ENCODE measurements around the gene SPATA31E1.
"Not testable (repeated sequence)": the region's sequence is repeated elsewhere in the genome, so short reads cannot be mapped to it uniquely, and the experiment has no call there.

Gene SPATA31E1

DNA sequence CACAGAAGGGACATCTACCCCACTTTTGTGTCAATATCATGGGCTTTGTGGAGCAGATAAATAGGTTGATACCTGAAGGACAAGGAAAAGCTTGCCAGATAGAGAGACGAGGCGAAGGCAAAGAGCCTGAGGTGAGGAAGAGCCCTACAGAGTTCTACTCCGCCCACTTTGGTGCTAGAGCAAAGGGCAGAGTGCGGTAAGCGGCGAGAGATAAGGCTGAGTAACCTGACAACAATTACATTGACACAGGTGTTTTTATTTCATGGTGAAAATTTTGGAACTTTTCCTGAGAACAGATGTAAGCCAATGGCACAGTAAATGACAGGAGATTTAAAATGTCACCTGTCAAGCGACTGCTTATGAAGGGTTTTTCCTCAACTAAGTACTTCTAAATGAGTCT is 51.8 kb downstream of the SPATA31E1 start:
- DNase-seq (ENCODE audit: low read depth in 2 of 2) = not testable (repeated sequence)

DNA sequence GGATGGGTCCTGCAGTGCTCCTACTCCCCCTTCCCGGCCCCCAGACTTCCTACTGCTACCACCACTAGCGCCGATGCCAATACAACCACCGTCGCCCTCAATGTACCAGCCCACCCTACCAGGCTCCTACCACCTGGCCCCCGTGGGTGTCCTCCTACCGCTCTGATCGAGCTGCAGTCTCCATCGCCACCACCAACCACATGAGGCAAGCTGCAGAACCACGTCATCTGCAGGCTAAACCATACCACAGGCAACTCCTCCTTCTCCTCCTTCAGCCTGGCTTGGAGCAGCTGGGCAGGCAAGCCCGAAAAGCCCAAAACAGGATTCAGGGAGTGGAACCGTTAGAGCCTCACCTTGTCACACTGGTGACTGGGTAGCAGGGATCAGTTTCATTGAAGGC is 54.7 kb downstream of the SPATA31E1 start:
- DNase-seq (ENCODE audit: low read depth in 2 of 2) = not testable (repeated sequence)

DNA sequence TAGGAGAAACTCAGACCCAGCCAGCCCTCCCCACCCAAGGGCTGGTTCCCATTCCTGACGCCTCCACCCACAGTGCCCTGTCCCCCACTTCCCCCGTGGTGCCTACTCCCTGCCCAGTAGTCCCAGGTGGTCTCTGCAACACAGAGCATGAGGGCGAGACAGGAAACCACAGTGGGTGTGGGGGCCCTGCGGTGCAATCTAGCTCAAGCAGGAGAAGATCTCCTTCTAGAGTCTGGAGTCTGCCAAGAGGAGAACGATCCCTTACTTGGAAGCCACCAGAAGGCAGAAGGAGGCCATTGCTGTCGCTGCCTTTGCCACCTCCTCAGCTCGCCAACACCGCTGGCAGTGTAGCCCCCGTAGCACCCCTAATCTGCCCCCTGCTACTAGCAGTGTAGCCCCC is 55.2 kb downstream of the SPATA31E1 start:
- not testable (repeated sequence) for DNase-seq (ENCODE audit: low read depth in 2 of 2)

DNA sequence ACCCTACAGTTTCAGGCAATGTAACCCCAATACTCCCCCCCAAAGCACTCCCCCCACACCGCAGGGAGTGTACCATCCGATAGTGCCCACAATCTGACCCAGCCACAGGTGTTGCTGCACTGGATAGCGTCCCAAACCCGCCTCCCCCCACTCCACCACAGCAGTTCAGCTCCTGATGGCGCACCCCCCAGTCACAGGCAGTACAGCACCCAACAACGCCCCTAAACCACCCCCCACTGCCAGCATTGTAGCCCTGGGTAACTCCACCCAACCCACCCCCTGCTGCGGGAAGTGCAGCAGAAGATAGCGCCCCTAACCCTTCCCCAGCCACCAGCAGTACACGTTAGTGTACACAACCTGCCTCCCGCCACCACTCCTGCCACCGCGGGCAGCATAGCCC is 55.7 kb downstream of the SPATA31E1 start:
- DNase-seq (ENCODE audit: low read depth in 2 of 2) = not testable (repeated sequence)

All from stimulated activated CD4-positive, alpha-beta T cell treated with anti-CD3 and anti-CD28 coated beads, Interleukin-1b, Interleukin-23, amount 100 ng/mL, for 4 hours (primary cell).